HG03565 (cell line): Measurements from ENCODE around the gene TMEM87B.
"Not testable (repeated sequence)": the region's sequence is repeated elsewhere in the genome, so short reads cannot be mapped to it uniquely, and the experiment has no call there.

ENCODE experiments used
- ATAC-seq: cut with Tn5 transposase; IDR thresholded peaks from one replicate; pipeline ENCODE4 v1.9.1; 2021; ENCODE audit warnings: mild to moderate bottlenecking, moderate library complexity; ENCODE audit not compliant: unreplicated experiment

The TMEM87B gene

DNA sequence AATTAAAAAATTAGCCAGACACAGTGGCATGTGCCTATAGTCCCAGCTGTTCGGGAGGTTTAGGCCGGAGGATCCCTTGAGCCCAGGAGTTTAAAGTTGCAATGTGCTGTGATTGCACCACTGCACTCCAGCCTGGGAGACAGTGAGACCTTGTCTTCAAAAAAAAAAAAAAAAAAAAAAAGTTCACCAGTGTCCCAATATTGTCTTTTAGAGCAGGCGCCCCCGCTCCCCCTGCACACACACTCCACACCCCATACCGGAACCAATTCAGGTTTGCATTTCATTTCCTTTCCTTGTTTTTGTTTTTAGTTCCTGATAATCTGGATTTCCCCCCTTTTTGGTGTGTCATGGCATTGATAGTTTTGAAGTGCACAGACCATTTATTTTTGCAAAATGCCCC, 10.4 kb downstream of the TMEM87B start:
- no peak for ATAC-seq

DNA sequence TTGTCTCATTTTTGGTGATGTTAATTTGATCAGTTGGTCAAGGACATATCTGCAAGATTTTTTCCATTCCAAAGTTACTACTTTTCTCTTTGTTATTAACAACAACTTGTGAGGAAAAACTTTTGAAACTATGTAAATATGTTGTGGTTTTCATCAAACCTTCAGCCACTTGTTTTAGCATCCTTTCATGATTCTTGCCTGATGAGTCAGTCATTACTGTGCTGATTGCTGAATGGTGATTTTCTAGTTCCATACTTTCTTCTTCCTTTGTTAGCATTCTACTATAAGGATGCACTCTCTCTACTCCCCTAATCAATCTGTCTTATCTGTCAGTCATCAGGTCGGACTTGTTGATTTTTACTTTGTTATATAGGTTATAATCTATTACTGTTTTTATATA, 10.9 kb downstream of the TMEM87B start:
- no peak for ATAC-seq

DNA sequence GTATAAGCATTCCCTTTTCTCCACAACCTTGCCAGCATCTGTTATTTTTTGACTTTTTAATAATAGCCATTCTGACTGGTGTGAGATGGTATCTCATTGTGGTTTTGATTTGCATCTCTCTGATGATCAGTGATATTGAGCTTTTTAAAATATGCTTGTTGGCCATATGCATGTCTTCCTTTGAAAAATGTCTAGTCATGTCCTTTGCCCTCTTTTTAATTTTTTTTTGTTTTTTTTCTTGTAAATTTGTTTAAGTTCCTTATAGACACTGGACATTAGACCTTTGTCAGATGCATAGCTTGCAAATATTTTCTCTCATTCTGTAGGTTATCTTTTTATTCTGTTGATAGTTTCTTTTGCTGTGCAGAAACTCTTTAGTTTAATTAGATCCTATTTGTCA, 14.7 kb downstream of the TMEM87B start:
- not testable (repeated sequence) for ATAC-seq

DNA sequence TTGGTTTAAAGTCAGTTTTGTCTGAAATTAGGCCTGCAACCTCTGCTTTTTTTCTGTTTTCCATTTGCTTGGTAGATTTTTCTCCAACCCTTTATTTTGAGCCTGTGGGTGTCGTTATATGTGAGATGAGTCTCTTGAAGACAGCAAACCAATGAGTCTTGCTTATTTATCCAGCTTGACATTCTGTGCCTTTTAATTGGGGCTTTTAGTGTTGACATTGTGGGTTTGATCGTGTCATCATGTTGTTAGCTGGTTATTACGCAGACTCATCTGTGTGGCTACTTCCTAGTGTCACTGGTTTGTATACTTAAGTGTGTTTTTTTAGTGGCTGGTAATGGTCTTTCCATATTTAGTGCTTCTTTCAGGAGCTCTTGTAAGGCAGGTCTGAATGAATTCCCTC, 18.8 kb downstream of the TMEM87B start:
- ATAC-seq: no peak

DNA sequence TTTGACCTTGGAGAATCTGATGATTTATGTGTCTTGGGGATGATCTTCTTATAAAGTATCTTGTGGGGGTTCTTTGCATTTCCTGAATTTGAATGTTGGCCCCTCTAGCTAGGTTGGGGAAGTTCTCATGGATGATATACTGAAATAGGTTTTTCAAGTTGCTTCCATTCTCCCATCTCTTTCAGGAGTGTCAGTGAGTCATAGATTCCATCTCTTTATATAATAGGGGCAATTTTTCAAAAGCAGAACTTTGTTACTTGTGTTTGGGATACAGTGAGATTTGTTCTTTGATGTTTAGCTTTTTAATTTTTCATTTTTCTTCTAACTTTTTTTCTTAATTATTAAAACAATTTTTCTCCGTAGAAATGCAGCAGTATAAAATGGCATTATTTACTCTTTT, 19.4 kb downstream of the TMEM87B start:
- ATAC-seq: no peak

DNA sequence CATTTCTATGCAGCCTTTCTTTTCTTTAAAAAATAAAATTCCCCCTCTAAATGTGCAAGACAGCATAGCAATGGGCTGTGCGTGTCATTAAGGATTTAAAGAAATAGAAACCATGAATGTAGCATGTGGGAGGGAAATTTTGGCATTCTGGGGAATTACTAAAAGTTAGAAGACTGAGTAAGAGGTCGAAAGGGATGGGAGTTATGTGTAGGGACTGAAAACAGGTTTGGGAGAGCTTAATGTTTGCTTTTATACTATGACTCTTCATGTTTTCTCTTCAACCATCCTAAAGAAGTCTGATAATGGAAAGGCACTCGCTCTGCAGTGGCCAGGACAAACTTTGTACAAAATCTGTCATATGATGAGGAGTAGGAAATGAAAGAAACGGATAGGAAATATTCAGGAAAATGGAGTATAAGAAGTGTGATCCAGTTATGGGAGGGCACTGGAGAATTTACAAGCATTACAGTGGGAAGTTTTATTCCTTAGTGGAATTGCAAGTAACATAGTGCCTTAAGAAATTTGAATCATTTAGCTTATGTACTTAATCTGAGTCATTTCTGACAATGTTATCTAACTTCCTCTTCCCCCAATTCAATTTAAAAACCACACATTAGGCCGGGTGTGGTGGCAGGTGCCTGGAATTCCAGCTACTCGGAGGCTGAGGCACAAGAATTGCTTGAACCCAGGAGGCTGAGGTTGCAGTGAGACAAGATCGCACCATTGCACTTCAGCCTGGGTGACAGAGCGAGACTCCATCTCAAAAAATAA, 20.6 kb downstream of the TMEM87B start:
- no peak for ATAC-seq

DNA sequence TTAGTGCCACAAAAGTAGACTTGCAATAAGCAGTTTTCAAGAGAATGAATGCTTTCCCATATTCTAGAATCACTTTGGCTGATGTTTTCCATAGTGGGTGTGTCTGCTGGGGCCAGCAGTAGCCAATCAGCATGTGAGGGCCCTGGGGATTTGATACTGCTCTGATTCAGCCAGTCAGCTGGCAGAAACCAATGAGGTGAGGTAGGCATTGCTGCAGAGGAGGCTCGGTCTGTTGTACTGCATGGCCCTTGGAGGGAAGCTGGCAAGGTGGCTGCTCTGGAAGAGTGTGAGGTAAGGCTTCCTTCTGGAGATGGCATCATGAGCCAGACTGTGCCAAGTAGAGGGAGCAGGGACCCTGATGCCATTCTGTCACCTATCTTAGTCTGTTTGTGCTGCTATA, 22.7 kb downstream of the TMEM87B start:
- no peak for ATAC-seq

DNA sequence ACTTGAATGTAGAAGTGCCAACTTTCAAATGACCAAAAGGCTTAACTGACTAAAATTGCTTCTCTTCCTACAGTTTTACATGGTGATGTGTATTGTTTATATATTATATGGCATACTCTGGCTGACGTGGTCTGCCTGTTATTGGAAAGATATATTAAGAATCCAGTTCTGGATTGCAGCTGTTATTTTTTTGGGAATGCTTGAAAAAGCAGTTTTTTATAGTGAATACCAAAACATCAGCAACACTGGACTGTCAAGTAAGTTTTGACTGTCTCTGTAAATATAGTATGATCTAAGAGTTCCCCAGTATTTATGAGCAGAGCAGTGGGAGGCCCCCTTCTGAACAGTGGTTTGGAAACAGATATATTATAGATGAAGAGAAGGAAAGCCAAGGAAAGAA, 26.2 kb downstream of the TMEM87B start:
- ATAC-seq: no peak

DNA sequence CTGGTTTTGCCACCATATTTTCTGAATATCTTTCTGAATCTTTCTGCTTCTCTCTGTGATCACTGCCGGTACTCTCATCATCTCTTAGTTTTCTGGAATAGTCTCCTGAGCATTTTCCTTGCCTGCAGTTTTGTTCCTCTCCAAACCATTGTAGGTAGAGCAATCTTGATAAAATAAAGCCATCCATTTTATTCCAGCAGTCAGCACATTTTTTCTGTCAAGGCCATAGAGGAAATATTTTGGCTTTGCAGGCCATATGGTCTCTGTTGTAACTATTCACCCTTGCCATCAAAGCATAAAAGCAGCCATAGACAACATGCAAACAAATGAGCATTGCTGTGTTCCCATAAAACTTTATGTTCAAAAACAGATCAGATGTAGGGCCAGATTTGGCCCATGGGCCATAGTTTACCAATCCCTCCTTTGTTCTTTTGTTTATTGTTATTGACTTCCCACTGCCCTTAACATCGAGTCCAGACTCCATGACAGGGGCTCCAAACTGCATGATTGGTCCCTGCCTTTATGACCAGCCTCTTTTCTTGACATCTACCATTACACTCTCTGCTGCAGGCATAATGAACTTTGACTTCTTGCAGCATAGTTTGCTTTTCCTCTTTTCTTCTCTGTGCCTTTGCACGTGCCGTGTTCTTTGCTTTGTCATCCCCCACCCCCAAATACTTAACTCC, 29.8 kb downstream of the TMEM87B start:
- ATAC-seq: no peak

DNA sequence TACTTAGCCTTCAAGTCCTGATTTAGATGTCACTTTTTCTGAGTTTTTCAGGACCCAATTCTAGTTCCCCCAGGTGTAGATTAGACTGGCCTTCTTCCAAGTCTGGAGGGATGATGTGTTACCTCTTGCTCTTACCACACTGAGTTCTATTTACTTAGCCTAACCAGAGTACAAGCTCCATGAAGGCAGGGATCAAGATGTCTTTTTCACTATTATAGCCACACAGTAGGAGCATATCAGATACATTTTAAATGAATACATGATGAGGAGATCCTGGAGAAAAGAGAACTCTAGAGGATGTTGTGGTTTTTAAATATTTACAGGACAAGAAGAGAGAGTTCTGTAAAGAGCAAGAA, 30.3 kb downstream of the TMEM87B start:
- no peak for ATAC-seq

DNA sequence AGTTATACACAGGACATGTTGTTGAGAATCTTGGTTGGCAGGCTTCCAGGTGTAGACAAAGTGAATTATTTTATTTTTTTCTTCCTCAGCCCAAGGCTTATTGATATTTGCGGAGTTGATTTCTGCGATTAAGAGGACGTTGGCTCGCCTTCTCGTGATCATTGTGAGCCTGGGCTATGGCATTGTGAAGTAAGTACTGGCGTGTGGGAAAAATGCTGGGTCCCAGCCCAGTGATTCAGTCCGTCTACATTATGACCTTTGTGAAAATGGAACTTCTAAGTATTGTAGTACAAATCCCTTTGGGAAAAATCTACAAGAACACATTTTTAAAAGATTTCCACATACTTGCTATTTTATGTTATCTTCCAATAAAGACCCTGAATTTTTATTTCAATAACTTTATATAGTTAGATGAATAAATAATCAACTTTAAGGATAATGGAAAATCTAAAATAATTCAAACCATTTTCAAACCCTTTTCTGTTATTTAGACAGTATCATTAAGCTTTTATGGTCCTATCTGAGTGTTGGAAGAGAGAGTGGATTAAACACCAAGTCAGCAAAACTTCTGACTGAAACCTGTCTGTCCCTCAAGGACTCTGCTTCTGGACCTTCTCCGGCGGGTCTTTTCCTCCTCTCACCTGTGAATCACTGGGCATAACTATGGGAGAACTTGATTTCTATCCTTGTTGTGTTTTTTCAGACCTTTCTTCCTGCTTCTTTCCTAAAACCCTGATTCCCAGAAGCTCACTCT, 31.0 kb downstream of the TMEM87B start:
- ATAC-seq: no peak

DNA sequence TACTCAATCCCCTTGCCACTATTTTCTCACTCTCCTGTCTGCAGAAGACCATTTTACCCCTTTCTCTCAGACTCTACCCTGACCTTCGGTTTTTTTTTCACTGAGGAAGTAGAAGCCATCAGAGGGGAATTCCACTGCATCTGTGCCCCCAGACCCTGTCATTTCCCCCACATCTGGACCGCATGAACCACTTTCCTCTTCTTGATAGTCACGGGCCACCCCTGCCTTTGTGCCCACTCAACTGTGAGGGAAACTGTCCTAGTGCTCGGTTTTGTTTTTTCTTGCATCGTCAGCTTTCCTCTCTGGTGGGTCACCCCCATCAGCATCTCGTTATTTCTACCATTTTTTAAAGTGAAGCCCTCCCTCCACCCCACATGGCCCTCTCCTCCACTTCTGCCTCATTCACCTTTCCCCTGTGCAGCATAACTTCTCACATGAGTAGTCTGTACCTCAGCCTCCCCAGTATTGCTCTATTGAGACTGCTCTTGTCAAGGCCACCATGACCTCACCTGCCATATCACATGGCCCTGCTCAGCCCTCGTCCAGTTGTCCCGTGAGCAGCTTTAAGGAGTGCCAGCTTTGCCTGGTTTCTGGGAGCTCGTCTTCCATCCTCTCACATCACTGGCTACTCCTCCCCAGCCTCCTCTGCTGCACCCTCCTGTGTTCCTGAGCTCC, 32.4 kb downstream of the TMEM87B start:
- no peak for ATAC-seq

DNA sequence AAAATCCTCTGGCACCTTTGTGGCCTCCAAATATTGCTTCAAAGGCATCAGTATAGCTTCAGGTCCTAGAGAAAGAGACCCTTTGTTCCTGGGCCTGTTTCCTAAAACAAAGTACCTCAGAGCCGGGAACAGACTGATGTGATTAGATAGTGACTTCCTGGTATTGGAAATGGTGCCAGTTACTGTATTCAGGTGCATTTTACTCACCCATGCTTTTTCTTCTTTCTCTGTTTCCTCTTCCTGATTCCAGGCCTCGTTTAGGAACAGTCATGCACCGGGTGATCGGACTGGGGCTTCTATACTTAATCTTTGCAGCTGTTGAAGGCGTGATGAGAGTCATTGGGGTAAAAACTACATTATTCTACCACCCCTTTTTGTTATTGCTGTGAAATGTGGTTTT, 34.3 kb downstream of the TMEM87B start:
- ATAC-seq: no peak

DNA sequence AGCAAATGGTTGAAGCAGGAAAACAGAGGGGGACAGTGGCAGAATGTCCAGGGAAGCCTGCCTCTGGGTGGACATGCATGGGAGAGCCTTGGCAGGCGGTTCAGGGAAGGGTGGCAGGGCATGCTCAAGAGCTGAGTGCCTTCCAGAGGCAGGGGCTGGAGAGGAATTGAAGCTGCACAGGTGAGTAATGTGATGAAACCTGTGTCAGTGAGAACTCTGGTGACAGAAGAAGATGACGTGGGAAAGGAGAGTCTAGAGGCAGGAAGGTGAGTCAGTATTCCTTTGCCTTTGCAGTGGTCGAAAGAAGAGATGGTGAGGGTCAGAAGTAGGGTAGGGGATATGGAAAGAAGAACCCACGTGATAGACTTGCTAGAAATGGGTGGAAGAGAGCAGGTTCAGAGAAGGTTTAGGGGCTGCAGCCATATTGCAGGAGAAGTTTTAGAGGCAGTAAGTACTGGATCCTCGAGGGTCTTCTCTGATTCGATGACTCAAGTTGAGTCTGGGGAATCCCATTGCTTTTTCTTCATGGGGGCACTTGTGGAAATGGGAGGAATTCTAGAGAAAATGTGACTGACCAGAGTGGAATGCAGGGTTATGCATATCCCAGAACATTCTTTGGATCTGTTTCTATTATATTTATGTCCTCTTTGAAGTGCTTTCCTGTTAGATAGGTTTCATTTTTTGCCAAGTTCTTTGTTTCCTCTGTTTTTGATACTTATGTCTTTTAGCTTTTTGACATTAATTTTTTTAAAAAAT, 37.4 kb downstream of the TMEM87B start:
- no peak for ATAC-seq

DNA sequence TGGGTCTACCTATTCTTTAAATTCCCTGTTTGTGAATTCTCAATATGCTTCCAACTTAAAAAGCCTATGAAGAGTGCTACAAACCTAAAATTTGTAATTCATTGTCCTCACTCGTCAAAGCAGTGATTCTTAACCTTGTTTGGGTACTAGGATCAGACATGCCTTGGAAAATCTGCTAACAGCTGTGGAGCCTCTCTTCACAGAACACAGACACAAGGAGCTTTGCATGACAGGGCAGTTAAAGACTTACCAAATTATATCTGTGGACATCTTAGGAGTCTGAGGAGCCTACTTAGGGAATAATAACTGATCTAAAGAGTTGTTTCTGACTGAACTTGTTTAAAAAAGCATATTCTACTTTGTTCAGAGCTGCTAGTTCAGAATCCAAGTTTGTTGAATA, 38.1 kb downstream of the TMEM87B start:
- ATAC-seq: no peak

DNA sequence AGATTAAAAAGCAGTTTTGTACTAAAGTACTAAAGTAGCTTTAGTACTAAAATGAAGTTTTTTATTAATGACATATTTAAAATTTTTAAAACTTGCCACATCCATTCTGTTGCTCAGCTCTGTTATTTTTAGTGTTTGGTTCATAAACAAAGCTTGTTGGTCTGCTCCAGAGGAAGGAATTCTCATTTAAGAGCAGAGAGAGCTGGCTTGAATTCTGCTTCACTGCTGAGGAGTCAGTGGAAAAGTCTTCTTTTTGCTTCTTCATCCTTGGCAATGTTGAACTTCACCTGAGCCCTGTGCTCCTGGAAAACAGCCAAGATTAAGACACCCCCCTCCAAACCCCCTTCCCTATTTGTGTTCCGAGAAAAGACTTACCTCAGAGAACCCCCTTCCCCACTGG, 40.6 kb downstream of the TMEM87B start:
- no peak for ATAC-seq

DNA sequence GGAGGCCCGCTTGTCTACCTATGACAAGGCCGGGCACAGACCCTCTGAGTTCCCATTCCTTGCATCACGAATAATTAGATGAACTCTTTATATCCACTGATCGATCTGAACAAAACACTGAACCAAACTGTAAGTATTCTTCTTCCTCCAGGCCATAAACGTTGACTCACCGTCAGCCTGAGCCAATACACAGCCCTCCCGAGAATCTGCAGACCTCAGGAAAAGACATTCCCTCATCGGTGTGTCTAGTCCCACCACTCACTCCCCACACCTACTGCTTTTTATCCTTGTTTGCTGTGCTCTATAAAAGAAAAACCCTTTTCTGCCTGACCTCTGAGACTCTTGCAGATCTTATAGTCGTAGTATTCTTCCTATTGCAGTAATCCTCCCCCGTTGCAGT, 41.0 kb downstream of the TMEM87B start:
- no peak for ATAC-seq

DNA sequence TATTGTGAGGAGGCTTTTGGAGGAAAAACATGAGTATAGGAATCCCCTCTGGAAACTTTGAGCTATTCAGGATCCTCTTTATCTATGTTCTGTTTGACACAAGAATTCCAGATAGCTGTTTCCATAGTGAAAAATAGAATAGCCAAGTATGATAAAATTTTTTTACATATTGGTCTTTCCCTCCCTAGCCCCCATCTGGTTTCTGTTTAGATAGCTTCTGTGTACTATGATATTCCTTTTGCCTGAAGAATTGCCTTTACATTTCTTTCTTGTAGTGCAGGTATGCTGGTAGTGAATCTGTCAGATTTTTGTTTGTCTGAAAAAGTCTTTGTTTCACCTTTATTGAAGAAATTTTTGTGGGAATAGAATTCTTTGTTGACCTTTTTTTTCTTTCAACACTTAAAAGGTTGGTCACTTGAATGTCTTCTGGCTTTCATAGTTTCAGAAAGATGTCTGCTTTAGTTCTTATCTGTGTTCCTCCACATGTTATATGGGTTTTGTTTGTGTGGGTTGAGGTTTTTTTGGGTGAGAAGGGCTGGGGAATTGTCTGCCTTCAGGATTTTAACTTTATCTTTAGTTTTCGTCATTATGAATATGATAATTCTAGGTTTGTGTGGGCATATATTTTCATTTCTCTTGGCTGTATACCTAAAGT, 53.2 kb downstream of the TMEM87B start:
- ATAC-seq: no peak

DNA sequence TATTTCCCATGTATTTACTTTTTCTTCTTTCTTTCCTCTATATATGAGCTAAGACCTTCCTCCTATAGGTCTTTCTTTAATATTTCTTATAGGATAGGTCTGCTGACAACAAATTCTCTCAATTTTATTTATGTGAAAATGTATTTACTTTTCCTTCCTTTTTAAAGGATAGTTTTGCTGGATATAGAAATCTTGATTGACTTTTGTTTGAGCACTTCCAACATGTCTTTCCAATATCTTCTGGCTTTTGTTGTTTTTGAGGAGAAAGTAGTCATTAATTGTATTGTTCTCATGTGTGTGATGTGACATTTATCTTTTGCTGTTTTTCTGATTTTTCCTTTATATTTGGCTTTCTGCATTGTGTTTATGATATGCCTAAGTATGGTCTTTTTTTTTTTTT, 54.2 kb downstream of the TMEM87B start:
- no peak for ATAC-seq

DNA sequence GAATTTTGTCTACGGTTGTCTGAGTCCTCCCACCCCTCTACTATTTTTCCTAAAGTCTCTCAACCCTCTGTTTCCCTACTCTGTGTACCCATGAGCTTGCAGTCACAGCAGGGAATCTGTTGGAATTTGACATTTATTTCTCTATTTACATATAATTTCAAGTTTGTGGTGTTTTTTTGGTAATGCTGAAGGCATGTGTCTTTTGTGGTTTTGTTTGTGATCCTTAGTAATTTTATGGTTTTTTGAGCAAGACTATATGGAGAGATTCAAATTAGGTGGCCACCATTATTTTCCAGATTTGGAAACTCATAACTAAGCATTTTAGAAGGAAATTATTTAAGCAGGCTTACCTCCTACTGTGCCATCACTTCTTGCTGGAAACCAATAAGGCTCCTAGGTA, 55.9 kb downstream of the TMEM87B start:
- no peak for ATAC-seq
